Activated T-cell treated with anti-CD3 and anti-CD28 coated beads, Interleukin-2, amount 50 U/mL, for 24 hours (primary cell): ENCODE measurements around the gene FBXL12.

Experiments used
- DNase-seq: peaks from one replicate; pipeline ENCODE4 v3.0.0-alpha.2; 2020
- H3K27ac Mint-ChIP-seq: 2 replicates; pipeline ENCODE4 v1.8.0; 2020; ENCODE audit warnings: mild to moderate bottlenecking, mixed read lengths
- H3K27me3 Mint-ChIP-seq: 2 replicates; pipeline ENCODE4 v1.8.0; 2020; ENCODE audit warnings: mixed read lengths
- H3K36me3 Mint-ChIP-seq: 2 replicates; pipeline ENCODE4 v1.8.0; 2020; ENCODE audit warnings: low read depth, mixed read lengths
- H3K4me1 Mint-ChIP-seq: 2 replicates; pipeline ENCODE4 v1.8.0; 2020; ENCODE audit warnings: low read depth, mixed read lengths
- H3K4me3 Mint-ChIP-seq: 2 replicates; pipeline ENCODE4 v1.8.0; 2020; ENCODE audit warnings: mild to moderate bottlenecking, moderate library complexity, mixed read lengths
- H3K9me3 Mint-ChIP-seq: 2 replicates; pipeline ENCODE4 v1.8.0; 2020; ENCODE audit warnings: mixed read lengths

The FBXL12 gene, protein sequence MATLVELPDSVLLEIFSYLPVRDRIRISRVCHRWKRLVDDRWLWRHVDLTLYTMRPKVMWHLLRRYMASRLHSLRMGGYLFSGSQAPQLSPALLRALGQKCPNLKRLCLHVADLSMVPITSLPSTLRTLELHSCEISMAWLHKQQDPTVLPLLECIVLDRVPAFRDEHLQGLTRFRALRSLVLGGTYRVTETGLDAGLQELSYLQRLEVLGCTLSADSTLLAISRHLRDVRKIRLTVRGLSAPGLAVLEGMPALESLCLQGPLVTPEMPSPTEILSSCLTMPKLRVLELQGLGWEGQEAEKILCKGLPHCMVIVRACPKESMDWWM

DNA sequence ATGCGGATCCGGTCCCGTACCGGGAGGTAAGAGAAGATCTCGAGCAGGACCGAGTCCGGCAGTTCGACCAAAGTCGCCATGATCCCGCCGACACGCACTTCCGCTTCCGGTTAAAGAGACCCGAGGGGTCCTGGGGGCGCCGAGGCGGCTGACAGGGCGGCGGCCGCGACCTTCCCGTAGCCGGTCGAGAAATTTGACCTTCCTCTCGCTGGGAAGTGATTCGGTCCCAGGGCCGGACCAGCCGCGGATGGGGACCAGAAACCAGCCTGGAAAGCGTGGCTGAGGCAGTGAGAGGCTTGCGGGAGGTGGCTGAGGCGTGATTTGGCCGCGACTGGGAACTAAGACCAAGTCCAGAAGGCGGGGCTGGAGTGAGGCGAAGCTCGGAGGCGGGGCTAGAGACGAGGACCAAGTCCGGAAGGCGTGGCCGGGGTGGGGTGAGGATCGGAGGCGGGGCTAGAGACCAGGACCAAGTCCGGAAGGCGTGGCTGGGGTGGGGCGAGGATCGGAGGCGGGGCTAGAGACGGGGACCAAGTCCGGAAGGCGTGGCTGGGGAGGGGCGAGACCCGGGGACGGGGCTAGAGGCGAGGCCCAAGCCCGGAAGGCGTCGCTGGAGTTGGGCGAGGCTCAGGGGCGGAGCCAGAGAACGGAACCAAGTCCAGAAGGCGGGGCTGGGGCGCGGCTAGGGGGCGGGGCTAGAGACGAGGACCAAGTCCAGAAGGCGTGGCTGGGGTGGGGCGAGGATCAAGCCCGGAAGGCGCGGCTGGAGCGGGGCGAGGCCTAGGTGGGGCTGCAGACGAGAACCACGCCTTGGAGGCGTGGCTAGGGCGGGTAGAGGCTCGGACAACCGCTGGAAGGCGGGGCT, at the start of gene FBXL12:
Gene FBXL12 (minus strand): TSS at position 346 of the 862 bp plus-strand sequence. CDS start 266 bp downstream, at position 80.
- no peaks in the 10 kb centered on the region for H3K27me3 Mint-ChIP-seq
- H3K27ac Mint-ChIP-seq = peak within 1 kb of the TSS; percentile 97
- H3K36me3 Mint-ChIP-seq = peaks cover 51% of the 10 kb centered on the region
- peaks cover 7% of the 10 kb centered on the region for H3K9me3 Mint-ChIP-seq
- H3K4me3 Mint-ChIP-seq = peak within 1 kb of the TSS; percentile 93
- DNase-seq = peak; percentile 100
- peaks cover 39% of the 10 kb centered on the region for H3K4me1 Mint-ChIP-seq

DNA sequence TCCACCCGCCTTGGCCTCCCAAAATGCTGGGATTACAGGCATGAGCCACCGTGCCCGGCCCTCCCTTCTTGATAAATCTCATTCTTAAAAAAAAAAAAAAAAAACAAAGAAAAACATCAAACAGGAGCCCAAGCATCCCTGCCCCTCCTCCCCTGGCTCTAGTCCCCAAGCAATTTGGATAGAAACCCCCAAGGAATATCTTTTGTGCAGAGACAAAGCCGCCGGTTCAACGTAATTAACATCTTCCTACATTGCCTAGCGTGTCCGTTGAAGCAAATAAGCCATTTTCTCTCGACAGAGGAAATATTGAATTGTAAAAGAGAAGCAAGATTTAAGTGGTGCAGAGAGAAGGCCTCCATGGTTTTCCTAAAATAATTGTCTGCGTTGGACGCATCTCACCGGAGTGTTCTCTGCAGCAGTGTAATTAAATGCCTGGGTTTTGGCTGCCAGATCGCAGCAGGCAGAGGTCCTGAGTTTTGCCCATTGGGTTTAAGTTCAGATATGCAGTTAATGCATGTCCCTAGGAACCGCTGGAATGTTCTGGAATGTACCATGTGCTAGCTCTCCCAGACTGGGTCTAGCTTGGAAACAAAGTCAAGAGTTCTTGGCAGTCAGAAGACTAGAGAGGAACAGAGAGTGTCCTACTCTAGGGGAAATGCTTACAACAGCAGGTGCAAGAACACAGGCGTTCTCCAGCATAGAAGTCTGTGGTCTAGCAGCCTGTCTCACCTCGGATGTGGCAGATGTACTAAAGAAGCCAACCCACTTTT, 47.0 kb upstream of the FBXL12 start:
- Mint-ChIP-seq H3K9me3 (no peaks in the 10 kb centered on the region), H3K27ac (peak overlapping the region; percentile 37), H3K4me1 (peaks cover 48% of the 10 kb centered on the region), H3K36me3 (no peaks in the 10 kb centered on the region), H3K4me3 (no peak overlapping the region), H3K27me3 (no peaks in the 10 kb centered on the region)
- no peak for DNase-seq

DNA sequence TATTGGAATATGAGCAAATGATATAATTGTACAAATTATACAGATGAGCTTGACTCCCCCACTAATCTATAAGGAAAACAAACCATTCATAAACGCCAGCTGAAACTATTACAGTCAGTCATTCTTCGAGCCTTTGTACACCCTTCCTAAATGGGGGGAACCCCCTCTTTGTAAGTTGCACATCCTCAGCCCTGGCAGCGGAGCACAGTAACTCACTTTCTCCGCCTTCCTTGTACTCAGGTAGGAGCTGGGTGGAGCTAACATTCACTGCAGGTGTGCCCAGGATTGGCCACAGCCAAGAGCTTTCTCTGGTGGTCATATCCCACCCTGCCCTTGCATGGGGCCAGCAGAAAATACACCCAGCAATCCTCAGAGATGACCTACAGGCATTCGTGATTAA, 44.9 kb upstream of the FBXL12 start:
- H3K9me3 Mint-ChIP-seq = no peaks in the 10 kb centered on the region
- peak overlapping the region; percentile 20 for H3K4me3 Mint-ChIP-seq
- H3K27me3 Mint-ChIP-seq = no peaks in the 10 kb centered on the region
- peaks cover 66% of the 10 kb centered on the region for H3K4me1 Mint-ChIP-seq
- no peaks in the 10 kb centered on the region for H3K36me3 Mint-ChIP-seq
- no peak for DNase-seq
- H3K27ac Mint-ChIP-seq = peak overlapping the region; percentile 57

DNA sequence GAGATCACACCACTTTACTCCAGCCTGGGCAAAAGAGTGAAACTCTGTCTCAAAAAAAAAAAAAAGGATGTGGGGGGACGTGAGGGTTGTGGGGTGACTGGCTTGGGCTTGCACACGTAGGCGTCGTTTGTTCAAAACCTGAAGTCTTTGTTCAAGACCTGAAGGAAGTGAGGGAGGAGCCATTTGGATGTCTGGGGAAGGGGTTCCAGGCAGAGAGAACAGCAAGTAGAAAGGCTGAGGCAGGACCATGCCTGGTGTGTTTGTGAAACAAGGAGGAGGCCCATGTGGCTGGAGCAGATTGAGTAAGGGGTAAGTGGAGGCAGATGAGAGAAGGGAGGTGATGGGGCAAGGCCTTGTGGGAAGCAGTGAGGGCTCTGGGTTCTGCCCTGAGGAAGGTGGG, 44.1 kb upstream of the FBXL12 start:
- no peaks in the 10 kb centered on the region for H3K9me3 Mint-ChIP-seq
- peak overlapping the region; percentile 20 for H3K4me3 Mint-ChIP-seq
- H3K4me1 Mint-ChIP-seq = peaks cover 75% of the 10 kb centered on the region
- no peaks in the 10 kb centered on the region for H3K27me3 Mint-ChIP-seq
- no peaks in the 10 kb centered on the region for H3K36me3 Mint-ChIP-seq
- H3K27ac Mint-ChIP-seq = peak overlapping the region; percentile 70
- DNase-seq = no peak

DNA sequence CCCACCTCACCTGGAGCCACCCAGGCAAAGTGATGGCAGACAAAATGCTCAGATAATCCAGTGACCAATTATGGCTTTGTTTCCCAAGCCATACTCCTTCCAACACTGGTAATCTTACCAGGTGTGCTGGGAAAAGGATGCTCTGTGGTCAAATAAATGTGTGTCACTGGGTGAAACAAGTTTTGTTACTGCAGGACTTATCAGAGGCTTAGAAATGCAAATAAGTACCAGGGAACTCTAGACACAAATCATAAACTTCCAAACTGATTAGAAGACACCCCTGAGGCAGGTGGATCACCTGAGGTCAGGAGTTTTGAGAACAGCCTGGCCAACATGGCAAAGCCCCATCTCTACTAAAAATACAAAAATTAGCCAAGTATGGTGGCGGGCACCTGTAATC, 42.6 kb upstream of the FBXL12 start:
- DNase-seq = no peak
- H3K9me3 Mint-ChIP-seq = no peaks in the 10 kb centered on the region
- H3K27me3 Mint-ChIP-seq = no peaks in the 10 kb centered on the region
- H3K4me3 Mint-ChIP-seq = no peak overlapping the region
- H3K27ac Mint-ChIP-seq = no peak overlapping the region
- H3K36me3 Mint-ChIP-seq = peaks cover 2% of the 10 kb centered on the region
- H3K4me1 Mint-ChIP-seq = peaks cover 84% of the 10 kb centered on the region

DNA sequence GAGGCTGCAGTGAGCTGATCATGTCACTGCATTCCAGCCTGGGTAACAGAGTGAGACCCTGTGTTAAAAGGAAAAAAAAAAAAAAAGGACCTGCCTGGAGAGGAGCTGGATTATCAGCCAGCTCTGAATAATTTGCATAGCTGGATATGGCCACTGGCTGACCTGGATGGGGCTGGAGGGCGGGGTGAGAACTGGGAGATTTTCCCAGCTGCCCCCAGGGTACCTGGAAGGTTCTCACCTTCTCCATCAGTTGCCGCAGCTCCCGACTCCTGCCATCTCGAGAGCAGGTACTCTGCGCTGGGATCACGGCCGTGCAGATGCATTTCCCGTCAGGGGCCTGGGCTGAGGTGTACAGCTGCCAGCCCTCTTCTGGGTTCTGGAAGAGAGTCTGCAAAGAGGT, 41.5 kb upstream of the FBXL12 start:
- Mint-ChIP-seq H3K36me3 (peaks cover 2% of the 10 kb centered on the region), H3K4me3 (no peak overlapping the region), H3K27ac (no peak overlapping the region), H3K9me3 (no peaks in the 10 kb centered on the region), H3K4me1 (peaks cover 83% of the 10 kb centered on the region), H3K27me3 (no peaks in the 10 kb centered on the region)
- no peak for DNase-seq

DNA sequence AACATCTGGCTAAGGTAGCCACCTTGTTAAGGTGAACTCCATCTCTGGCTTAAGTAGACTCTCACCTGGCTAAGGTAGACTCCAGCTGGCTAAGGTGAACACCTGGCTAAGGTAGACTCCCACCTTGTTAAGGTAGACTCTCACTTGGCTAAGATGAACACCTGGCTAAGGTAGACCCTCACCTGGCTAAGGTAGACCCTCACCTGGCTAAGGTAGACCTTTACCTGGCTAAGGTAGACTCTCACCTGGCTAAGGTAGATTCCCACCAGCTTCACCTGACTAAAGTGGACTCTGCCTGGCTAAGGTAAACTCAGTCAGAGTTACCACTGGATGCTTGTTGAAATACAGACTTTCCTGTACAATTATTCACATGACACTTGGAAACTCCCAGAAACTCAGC, 39.9 kb upstream of the FBXL12 start:
- no peak for DNase-seq
- Mint-ChIP-seq H3K4me3 (no peak overlapping the region), H3K27ac (peak overlapping the region; percentile 84), H3K4me1 (peaks cover 80% of the 10 kb centered on the region), H3K9me3 (no peaks in the 10 kb centered on the region), H3K27me3 (no peaks in the 10 kb centered on the region), H3K36me3 (peaks cover 9% of the 10 kb centered on the region)

DNA sequence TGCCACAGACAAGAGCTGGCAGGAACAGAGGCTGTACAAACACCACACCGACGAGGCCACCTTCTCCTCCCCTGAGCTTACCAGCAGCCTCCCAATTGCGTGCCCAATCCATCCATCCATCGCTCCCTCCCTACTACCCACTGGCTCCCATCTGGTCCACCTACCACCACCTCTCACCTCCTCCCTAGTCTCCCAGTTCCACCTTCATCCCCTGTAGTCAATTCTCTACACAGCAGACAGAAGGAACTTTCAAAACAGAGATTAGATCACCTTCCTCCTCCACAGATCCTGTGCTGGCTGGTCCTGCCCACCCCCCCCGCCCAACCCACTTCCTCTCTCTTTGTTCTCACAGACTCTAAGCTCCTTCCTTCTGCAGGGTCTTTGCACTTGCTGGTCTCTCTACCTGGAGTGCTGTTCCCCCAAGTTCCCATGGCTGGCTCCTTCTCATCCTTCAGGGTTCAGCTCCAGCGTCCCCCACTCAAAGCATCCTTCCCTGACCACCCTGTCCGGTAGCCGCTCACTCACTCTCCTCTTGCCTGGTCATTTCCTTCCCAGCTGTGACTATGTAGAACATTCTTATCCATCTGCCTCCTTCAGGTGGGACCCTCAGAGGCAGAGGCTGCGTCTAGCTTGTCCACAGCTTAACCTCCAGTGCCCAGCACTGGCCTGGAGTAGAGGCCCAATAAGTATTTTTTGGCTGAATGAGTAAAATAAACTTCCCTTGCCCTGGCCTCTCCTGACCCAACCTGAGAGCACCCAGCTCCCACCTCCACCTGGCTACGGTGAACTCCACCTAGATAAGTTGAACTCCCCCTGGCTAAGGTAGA, 39.3 kb upstream of the FBXL12 start:
- Mint-ChIP-seq H3K9me3 (no peaks in the 10 kb centered on the region), H3K36me3 (peaks cover 12% of the 10 kb centered on the region), H3K27ac (peak overlapping the region; percentile 84), H3K4me3 (peak overlapping the region; percentile 47), H3K4me1 (peaks cover 78% of the 10 kb centered on the region), H3K27me3 (no peaks in the 10 kb centered on the region)
- peak; percentile 45 for DNase-seq

DNA sequence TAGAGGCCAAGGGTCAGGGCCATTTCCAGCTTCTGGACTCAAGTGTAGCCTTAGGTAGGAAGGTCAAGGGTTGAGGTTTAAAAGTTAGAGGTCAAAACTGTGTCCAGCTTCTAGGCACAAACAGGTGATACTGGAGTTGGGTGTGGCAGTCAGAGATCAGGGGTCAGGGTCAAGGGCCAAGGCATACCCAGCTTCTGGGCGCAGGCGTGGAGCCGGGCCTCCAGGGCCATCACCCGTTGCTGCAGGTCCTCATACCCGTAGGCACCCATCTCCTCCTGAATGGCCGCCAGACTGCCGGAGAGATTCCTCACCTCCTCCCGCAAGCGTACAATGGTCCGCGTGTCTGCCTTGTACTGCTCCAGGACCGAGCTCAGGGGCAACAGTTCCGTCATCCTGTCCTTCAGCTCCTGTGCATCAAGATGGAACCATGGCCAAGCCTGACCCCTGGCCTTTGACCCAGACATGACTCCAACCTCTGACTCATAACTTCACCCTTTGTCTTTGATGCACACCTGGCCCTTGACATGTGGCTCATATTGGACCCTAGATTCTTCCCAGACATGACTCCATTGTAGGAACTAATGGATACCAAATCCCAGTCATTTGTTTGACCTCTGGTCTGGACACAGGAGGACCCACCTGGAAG, 38.3 kb upstream of the FBXL12 start:
- Mint-ChIP-seq H3K27ac (peak overlapping the region; percentile 84), H3K4me1 (peaks cover 76% of the 10 kb centered on the region), H3K4me3 (peak overlapping the region; percentile 47), H3K36me3 (peaks cover 12% of the 10 kb centered on the region), H3K27me3 (no peaks in the 10 kb centered on the region), H3K9me3 (no peaks in the 10 kb centered on the region)
- no peak for DNase-seq

DNA sequence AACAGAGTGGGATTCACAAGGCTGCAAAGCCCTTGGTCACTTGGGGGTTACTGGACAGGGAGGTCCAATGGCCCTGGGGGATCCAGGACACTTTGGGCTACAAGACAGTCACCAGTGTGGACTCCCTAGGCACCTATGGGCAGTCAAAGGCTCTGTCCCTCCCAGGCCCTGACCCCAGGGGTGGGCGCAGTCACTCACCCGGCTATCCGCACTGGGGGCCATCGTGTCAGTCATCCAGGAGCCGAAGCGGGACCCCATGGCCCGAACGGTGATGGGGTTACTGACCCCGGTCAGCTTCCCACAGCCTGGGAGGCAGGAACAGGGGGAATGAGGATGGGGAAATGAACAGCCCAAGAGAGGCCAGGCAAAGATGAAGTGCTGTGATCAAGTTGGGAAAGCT, 37.7 kb upstream of the FBXL12 start:
- peak overlapping the region; percentile 83 for H3K27ac Mint-ChIP-seq
- no peak for DNase-seq
- H3K4me1 Mint-ChIP-seq = peaks cover 70% of the 10 kb centered on the region
- peaks cover 14% of the 10 kb centered on the region for H3K36me3 Mint-ChIP-seq
- no peak overlapping the region for H3K4me3 Mint-ChIP-seq
- H3K9me3 Mint-ChIP-seq = no peaks in the 10 kb centered on the region
- no peaks in the 10 kb centered on the region for H3K27me3 Mint-ChIP-seq

DNA sequence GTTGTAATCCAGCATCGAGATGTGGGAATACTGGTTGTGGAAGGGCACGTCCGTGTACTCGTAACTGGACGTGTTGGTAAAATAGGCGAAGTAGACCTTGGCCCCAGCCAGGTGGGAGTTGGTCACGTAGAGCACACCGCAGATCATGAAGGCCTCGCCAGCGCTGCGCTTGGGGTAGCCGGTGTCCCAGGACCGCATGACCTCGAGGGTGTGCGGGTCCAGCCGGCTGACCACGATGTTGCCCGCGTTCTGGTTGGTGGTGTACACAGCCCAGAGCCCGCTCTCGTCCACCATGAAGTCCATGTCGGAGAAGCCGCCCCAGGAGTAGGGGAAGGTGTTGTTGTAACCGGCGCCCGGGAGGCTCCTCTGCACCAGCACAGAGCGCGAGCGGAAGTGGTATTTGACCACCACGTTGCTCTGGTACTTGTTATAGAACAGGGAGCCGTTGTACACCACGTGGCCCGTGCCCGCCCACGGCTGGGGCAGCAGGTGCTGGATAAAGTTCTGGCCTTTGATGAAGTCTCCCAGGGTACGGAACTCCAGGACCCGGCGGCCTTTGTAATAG, 35.5 kb upstream of the FBXL12 start:
- DNase-seq = no peak
- Mint-ChIP-seq H3K36me3 (peaks cover 20% of the 10 kb centered on the region), H3K27ac (no peak overlapping the region), H3K27me3 (no peaks in the 10 kb centered on the region), H3K4me1 (peaks cover 52% of the 10 kb centered on the region), H3K9me3 (no peaks in the 10 kb centered on the region), H3K4me3 (no peak overlapping the region)

DNA sequence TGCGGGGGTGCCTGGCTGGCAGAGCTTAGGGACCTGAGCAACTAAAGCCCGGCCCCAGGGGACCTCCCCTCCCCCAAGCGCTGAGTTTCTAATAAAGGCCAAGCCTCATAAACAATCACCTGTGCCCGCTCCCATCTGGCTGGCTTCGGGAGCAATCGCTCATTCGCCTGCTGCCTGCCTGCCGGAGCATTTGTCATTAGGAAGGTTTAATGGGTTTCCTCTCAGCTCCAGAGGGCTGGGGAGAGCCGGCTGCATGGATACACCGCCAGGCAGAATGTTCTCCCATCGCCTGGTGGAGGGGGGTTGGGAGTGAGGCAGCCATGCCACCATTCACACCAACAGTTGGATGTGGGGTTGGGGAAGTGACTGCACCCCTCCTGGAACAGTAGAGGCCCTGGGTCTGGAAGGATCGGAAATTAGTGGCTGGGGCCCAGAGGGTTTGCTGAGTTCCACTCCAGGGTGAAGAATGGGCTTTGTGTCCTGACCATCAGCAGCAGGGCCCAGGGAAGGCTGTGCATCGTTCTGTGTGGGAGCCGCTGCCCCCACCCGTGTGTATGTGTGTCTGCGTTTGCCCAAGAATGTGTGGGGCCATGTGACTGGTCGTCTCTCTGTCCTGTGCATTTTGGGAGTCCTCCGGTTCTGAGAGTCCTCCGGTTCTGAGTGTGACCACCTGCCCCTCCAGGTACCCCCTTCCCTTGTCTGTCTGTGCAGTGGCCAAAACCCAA, 31.5 kb upstream of the FBXL12 start:
- Mint-ChIP-seq H3K27me3 (no peaks in the 10 kb centered on the region), H3K4me3 (no peak overlapping the region), H3K36me3 (peaks cover 52% of the 10 kb centered on the region), H3K9me3 (no peaks in the 10 kb centered on the region), H3K27ac (no peak overlapping the region), H3K4me1 (peaks cover 34% of the 10 kb centered on the region)
- DNase-seq = no peak

DNA sequence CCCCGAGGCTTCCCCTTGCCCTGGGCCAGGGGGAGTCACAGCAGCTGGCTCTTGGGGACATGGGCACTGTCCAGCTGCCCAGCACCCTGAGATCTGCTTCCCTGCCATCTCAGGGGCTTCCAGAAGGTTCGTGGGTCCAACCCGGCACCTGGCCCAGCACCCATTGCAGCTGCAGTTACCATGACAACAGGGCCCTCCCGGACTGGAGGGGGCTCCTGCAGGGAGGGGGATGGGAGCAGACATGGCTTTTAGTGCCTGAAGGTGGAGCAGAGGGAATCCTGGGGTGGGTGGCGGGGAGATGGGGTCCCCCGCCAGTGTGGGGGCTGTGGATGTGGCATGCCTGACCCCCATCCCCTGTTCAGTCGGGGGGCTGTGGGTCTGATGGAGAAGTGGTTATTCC, 30.9 kb upstream of the FBXL12 start:
- Mint-ChIP-seq H3K4me3 (no peak overlapping the region), H3K27me3 (no peaks in the 10 kb centered on the region), H3K27ac (no peak overlapping the region), H3K9me3 (no peaks in the 10 kb centered on the region), H3K4me1 (peaks cover 39% of the 10 kb centered on the region), H3K36me3 (peaks cover 58% of the 10 kb centered on the region)
- no peak for DNase-seq
